PFSK-1 (cell line): ENCODE measurements around the gene TAF11L14.

ENCODE experiments used
- POLR2AphosphoS5 ChIP-seq: IDR thresholded peaks from 2 replicates; pipeline ENCODE4 v1.6.1; 2012; ENCODE audit warnings: low read depth, mild to moderate bottlenecking, control low read depth, low read length, moderate library complexity
- REST ChIP-seq, 2 experiments: IDR thresholded peaks; 2 replicates each; pipeline versions ENCODE4 v1.6.1 to v1.8.0; 2011 to 2012; ENCODE audit warnings: low read depth in 2 of 2, low read length in 2 of 2, control low read depth in 1 of 2, inconsistent platforms in 1 of 2, mild to moderate bottlenecking in 1 of 2, moderate library complexity in 1 of 2; ENCODE audit not compliant: insufficient read depth in 1 of 2
- TAF1 ChIP-seq: IDR thresholded peaks from 2 replicates; pipeline ENCODE4 v1.6.1; 2012; ENCODE audit warnings: low read length, control low read depth, borderline replicate concordance; ENCODE audit not compliant: insufficient read depth

GRCh38 chr5:17625686-17626085, 8.6 kb upstream of the TAF11L14 start:
- TF ChIP-seq POLR2AphosphoS5 (no peak), TAF1 (no peak), REST (IDR thresholded peaks at IDR 0.05; ENCODE audit: insufficient read depth in 1 of 2, low read depth in 2 of 2, low read length in 2 of 2) (no peak)
